ENCODE measurements around the gene WSCD1.

The WSCD1 gene

DNA sequence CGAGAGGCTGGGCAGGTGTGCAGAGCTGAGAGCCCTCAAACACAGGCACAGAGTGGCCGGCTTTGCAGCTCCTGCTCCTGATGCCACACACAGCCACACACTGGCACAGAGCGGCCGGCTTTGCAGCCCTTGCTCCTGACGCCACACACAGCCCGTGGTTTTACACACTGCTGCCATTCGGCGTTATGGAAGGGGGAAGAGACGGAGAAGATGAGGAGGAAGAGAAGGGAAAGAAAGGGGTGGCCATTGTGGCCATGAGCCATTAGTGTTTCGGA is 26.8 kb downstream of the WSCD1 start:
- H2BK120ac ChIP-seq (ENCODE audit: low read depth, low read length), result no peak overlapping the region
- H3K4me2 ChIP-seq (ENCODE audit: insufficient read depth, low read length, poor library complexity, severe bottlenecking), result no peak overlapping the region
- no peak overlapping the region for H2AK5ac ChIP-seq (ENCODE audit: low read depth, low read length)
- H3K27me3 ChIP-seq (ENCODE audit: control insufficient read depth in 3 of 3, insufficient read depth in 3 of 3, low read depth in 1 of 3, low read length in 3 of 3), result no peaks in the 10 kb centered on the region
- no peaks in the 10 kb centered on the region for H3K79me1 ChIP-seq (ENCODE audit: low read depth, low read length)
- peaks cover 3 to 9% of the 10 kb centered on the region in 2 donors for H3K4me1 ChIP-seq (ENCODE audit: control insufficient read depth in 2 of 2, insufficient read depth in 1 of 2, low read depth in 1 of 2, low read length in 2 of 2)
- H3K23ac ChIP-seq (ENCODE audit: low read depth, low read length, poor library complexity), result no peak overlapping the region
- H3K18ac ChIP-seq (ENCODE audit: low read length), result no peak overlapping the region
- H3K14ac ChIP-seq (ENCODE audit: low read length), result no peak overlapping the region
- H2AFZ ChIP-seq (ENCODE audit: low read length), result no peak overlapping the region
- no peak overlapping the region for H3K27ac ChIP-seq (replicated peaks; ENCODE audit: low read length)
- no peak overlapping the region for H3K4me3 ChIP-seq (ENCODE audit: low read length in 2 of 2)
- no peak overlapping the region for H4K91ac ChIP-seq (ENCODE audit: low read depth, low read length, poor library complexity)
- H2BK15ac ChIP-seq (ENCODE audit: low read length), result no peak overlapping the region
- H4K8ac ChIP-seq (ENCODE audit: low read depth, low read length), result no peak overlapping the region
- H2BK5ac ChIP-seq (ENCODE audit: low read length), result no peak overlapping the region
- no CpG with 5 or more reads among the region's 10 CpGs for WGBS, 2 donors (ENCODE audit: extremely low coverage in 2 of 2, insufficient read length in 2 of 2, insufficient replicate concordance in 1 of 2)
- no peak for DNase-seq (ENCODE audit: low spot score)
- no peak overlapping the region for H3K9ac ChIP-seq (ENCODE audit: low read depth, low read length, poor library complexity)
- H2BK12ac ChIP-seq (ENCODE audit: low read length), result no peak overlapping the region
- H3K9me3 ChIP-seq (replicated peaks in 1 of 2; ENCODE audit: control insufficient read depth in 2 of 2, insufficient read depth in 1 of 2, low read depth in 1 of 2, low read length in 2 of 2), result no peaks in the 10 kb centered on the region
- H3K4ac ChIP-seq (ENCODE audit: low read length), result no peak overlapping the region
- peaks cover 19 to 96% of the 10 kb centered on the region in 2 donors for H3K36me3 ChIP-seq (replicated peaks in 1 of 2; ENCODE audit: control insufficient read depth in 2 of 2, insufficient read depth in 2 of 2, low read length in 2 of 2)

DNA sequence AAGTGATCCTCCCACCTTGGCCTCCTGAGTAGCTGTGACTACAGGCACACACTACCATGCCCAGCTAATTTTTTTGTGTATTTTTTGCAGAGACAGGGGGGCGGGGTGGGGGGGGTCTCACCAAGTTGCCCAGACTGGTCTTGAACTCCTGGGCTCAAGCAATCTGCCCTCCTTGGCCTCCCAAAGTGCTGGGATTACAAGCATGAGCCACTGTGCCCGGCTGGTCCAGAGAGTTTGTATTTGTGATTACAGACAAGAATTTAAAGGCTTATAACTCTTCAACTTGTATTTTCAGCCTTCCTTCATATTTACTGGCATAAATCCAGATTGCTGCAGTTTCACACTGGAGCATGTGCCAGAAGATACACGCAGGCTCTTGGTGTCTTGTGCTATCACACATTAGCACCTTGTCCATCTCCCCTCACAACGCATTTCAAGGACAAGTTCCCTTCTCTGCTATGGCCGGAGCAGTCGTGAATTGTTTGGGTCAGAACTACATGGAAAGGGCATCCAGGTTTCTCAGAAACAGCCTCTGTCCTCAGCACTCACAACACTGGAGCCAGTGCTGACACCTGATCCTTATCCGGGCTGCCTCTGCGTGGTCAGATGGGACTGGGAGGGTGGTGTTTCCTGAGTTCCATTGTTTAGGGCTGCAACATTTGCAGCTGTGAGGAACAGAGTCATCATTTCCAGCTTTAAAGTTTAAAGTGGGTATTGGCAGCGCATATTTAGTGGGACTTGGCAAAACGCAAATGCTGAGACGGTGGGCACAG is 28.1 kb downstream of the WSCD1 start:
- H3K23ac ChIP-seq (ENCODE audit: low read depth, low read length, poor library complexity), result no peak overlapping the region
- no peak overlapping the region for H2BK15ac ChIP-seq (ENCODE audit: low read length)
- no CpG with 5 or more reads among the region's 11 CpGs for WGBS, 2 donors (ENCODE audit: extremely low coverage in 2 of 2, insufficient read length in 2 of 2, insufficient replicate concordance in 1 of 2)
- peaks cover 3 to 9% of the 10 kb centered on the region in 2 donors for H3K4me1 ChIP-seq (ENCODE audit: control insufficient read depth in 2 of 2, insufficient read depth in 1 of 2, low read depth in 1 of 2, low read length in 2 of 2)
- H3K27ac ChIP-seq (replicated peaks; ENCODE audit: low read length), result no peak overlapping the region
- no peak overlapping the region for H3K14ac ChIP-seq (ENCODE audit: low read length)
- no peak overlapping the region for H2AK5ac ChIP-seq (ENCODE audit: low read depth, low read length)
- H3K18ac ChIP-seq (ENCODE audit: low read length), result peak overlapping the region; percentile 6
- H2BK12ac ChIP-seq (ENCODE audit: low read length), result no peak overlapping the region
- H3K9me3 ChIP-seq (replicated peaks in 1 of 2; ENCODE audit: control insufficient read depth in 2 of 2, insufficient read depth in 1 of 2, low read depth in 1 of 2, low read length in 2 of 2), result no peaks in the 10 kb centered on the region
- H3K36me3 ChIP-seq (replicated peaks in 1 of 2; ENCODE audit: control insufficient read depth in 2 of 2, insufficient read depth in 2 of 2, low read length in 2 of 2), result peaks cover 15 to 93% of the 10 kb centered on the region in 2 donors
- H3K27me3 ChIP-seq (ENCODE audit: control insufficient read depth in 3 of 3, insufficient read depth in 3 of 3, low read depth in 1 of 3, low read length in 3 of 3), result no peaks in the 10 kb centered on the region
- no peak overlapping the region for H3K4ac ChIP-seq (ENCODE audit: low read length)
- no peak overlapping the region for H3K9ac ChIP-seq (ENCODE audit: low read depth, low read length, poor library complexity)
- H3K79me1 ChIP-seq (ENCODE audit: low read depth, low read length), result no peaks in the 10 kb centered on the region
- H3K4me2 ChIP-seq (ENCODE audit: insufficient read depth, low read length, poor library complexity, severe bottlenecking), result no peak overlapping the region
- no peak overlapping the region for H3K4me3 ChIP-seq (ENCODE audit: low read length in 2 of 2)
- no peak overlapping the region for H4K8ac ChIP-seq (ENCODE audit: low read depth, low read length)
- no peak for DNase-seq (ENCODE audit: low spot score)
- no peak overlapping the region for H2AFZ ChIP-seq (ENCODE audit: low read length)
- no peak overlapping the region for H4K91ac ChIP-seq (ENCODE audit: low read depth, low read length, poor library complexity)
- no peak overlapping the region for H2BK120ac ChIP-seq (ENCODE audit: low read depth, low read length)
- H2BK5ac ChIP-seq (ENCODE audit: low read length), result no peak overlapping the region

DNA sequence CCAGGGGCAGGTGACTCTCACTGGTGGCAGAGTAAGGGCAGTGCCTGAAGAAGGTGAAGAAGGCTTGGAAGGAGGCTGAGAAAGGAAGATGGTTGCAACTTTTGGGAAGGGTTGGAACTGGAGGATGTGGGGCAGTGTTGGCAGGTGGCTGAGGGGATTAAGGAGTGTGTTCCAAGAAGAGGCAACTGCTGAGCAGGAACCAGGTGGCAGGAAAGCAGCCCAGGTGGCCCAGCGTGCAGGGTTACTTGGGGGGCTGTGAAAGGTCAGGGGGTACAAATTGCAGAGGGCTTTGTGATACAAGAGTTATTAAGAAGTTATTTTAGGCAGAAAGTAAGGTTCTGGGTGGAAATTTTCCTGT is 28.6 kb downstream of the WSCD1 start:
- H3K23ac ChIP-seq (ENCODE audit: low read depth, low read length, poor library complexity), result no peak overlapping the region
- H3K9ac ChIP-seq (ENCODE audit: low read depth, low read length, poor library complexity), result no peak overlapping the region
- H3K9me3 ChIP-seq (replicated peaks in 1 of 2; ENCODE audit: control insufficient read depth in 2 of 2, insufficient read depth in 1 of 2, low read depth in 1 of 2, low read length in 2 of 2), result no peaks in the 10 kb centered on the region
- no peak overlapping the region for H2BK5ac ChIP-seq (ENCODE audit: low read length)
- no peak overlapping the region for H3K4me2 ChIP-seq (ENCODE audit: insufficient read depth, low read length, poor library complexity, severe bottlenecking)
- no peak overlapping the region for H3K4me3 ChIP-seq (ENCODE audit: low read length in 2 of 2)
- H3K27ac ChIP-seq (replicated peaks; ENCODE audit: low read length), result no peak overlapping the region
- no peaks in the 10 kb centered on the region for H3K27me3 ChIP-seq (ENCODE audit: control insufficient read depth in 3 of 3, insufficient read depth in 3 of 3, low read depth in 1 of 3, low read length in 3 of 3)
- no peak overlapping the region for H3K4ac ChIP-seq (ENCODE audit: low read length)
- no peak overlapping the region for H2AK5ac ChIP-seq (ENCODE audit: low read depth, low read length)
- no peak overlapping the region for H4K8ac ChIP-seq (ENCODE audit: low read depth, low read length)
- H3K4me1 ChIP-seq (ENCODE audit: control insufficient read depth in 2 of 2, insufficient read depth in 1 of 2, low read depth in 1 of 2, low read length in 2 of 2), result peaks cover 3 to 9% of the 10 kb centered on the region in 2 donors
- no peak overlapping the region for H3K14ac ChIP-seq (ENCODE audit: low read length)
- no peak overlapping the region for H2AFZ ChIP-seq (ENCODE audit: low read length)
- H2BK120ac ChIP-seq (ENCODE audit: low read depth, low read length), result no peak overlapping the region
- peak overlapping the region; percentile 6 for H3K18ac ChIP-seq (ENCODE audit: low read length)
- no peak overlapping the region for H2BK15ac ChIP-seq (ENCODE audit: low read length)
- no peak overlapping the region for H4K91ac ChIP-seq (ENCODE audit: low read depth, low read length, poor library complexity)
- DNase-seq (ENCODE audit: low spot score), result no peak
- no peak overlapping the region for H2BK12ac ChIP-seq (ENCODE audit: low read length)
- H3K36me3 ChIP-seq (replicated peaks in 1 of 2; ENCODE audit: control insufficient read depth in 2 of 2, insufficient read depth in 2 of 2, low read length in 2 of 2), result peaks cover 16 to 93% of the 10 kb centered on the region in 2 donors
- WGBS, 2 donors (ENCODE audit: extremely low coverage in 2 of 2, insufficient read length in 2 of 2, insufficient replicate concordance in 1 of 2), result no CpG with 5 or more reads among the region's 1 CpG
- H3K79me1 ChIP-seq (ENCODE audit: low read depth, low read length), result no peaks in the 10 kb centered on the region

DNA sequence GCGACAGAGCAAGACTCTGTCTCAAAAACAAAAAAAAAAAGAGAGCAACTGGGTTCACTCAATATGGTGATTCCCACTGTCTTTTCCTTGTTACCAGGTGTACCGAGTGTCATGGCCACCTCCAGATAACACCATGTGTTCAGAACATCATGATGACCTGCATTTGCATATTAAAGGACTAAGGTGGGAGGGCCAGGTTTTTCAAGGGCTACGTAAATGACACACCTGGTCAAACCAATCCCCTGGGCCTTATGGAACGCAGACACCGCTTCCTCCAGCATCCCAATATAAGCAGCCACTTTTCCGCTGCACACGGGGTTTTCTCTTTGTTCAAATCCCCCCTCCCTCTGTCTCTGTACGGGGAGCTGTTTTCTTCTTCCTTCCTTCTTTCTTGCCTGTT is 29.3 kb downstream of the WSCD1 start:
- Histone ChIP-seq H2AFZ (ENCODE audit: low read length) (no peak overlapping the region), H2AK5ac (ENCODE audit: low read depth, low read length) (no peak overlapping the region), H3K79me1 (ENCODE audit: low read depth, low read length) (no peaks in the 10 kb centered on the region), H3K4me2 (ENCODE audit: insufficient read depth, low read length, poor library complexity, severe bottlenecking) (no peak overlapping the region), H3K36me3 (replicated peaks in 1 of 2; ENCODE audit: control insufficient read depth in 2 of 2, insufficient read depth in 2 of 2, low read length in 2 of 2) (peaks cover 16 to 93% of the 10 kb centered on the region in 2 donors), H3K14ac (ENCODE audit: low read length) (no peak overlapping the region), H3K23ac (ENCODE audit: low read depth, low read length, poor library complexity) (no peak overlapping the region), H4K8ac (ENCODE audit: low read depth, low read length) (no peak overlapping the region), H3K9ac (ENCODE audit: low read depth, low read length, poor library complexity) (no peak overlapping the region), H3K4ac (ENCODE audit: low read length) (no peak overlapping the region), H3K9me3 (replicated peaks in 1 of 2; ENCODE audit: control insufficient read depth in 2 of 2, insufficient read depth in 1 of 2, low read depth in 1 of 2, low read length in 2 of 2) (no peaks in the 10 kb centered on the region), H2BK120ac (ENCODE audit: low read depth, low read length) (no peak overlapping the region), H2BK15ac (ENCODE audit: low read length) (no peak overlapping the region), H3K18ac (ENCODE audit: low read length) (no peak overlapping the region), H3K4me1 (ENCODE audit: control insufficient read depth in 2 of 2, insufficient read depth in 1 of 2, low read depth in 1 of 2, low read length in 2 of 2) (peaks cover 3 to 9% of the 10 kb centered on the region in 2 donors), H2BK12ac (ENCODE audit: low read length) (no peak overlapping the region), H2BK5ac (ENCODE audit: low read length) (no peak overlapping the region), H3K4me3 (ENCODE audit: low read length in 2 of 2) (no peak overlapping the region), H3K27ac (replicated peaks; ENCODE audit: low read length) (no peak overlapping the region), H4K91ac (ENCODE audit: low read depth, low read length, poor library complexity) (no peak overlapping the region), H3K27me3 (ENCODE audit: control insufficient read depth in 3 of 3, insufficient read depth in 3 of 3, low read depth in 1 of 3, low read length in 3 of 3) (no peaks in the 10 kb centered on the region)
- DNase-seq (ENCODE audit: low spot score), result no peak
- no CpG with 5 or more reads among the region's 8 CpGs for WGBS, 2 donors (ENCODE audit: extremely low coverage in 2 of 2, insufficient read length in 2 of 2, insufficient replicate concordance in 1 of 2)

Measured in neuronal stem cell (in vitro differentiated cells).